HepG2 (cell line): ENCODE measurements around the gene SYNE1. TPM values are rescaled to one million over a fixed set of nuclear protein-coding genes. Genes with fewer than 3 reads are reported as not detected.

Source experiments
- ATM ChIP-seq: fragments of 450-650 bp; IDR thresholded peaks from 2 replicates; pipeline ENCODE4 v1.7.1; 2017; ENCODE audit warnings: mild to moderate bottlenecking, borderline replicate concordance
- CTCF ChIP-seq: sonication (generic); formaldehyde crosslinking; IDR thresholded peaks from 2 replicates; pipeline ENCODE4 v1.5.0; 2020; ENCODE audit warnings: mild to moderate bottlenecking, missing genetic modification reagents, moderate library complexity
- DPF2 ChIP-seq: sonication (generic); formaldehyde crosslinking; IDR thresholded peaks from 2 replicates; pipeline ENCODE4 v1.4.0; 2020; ENCODE audit warnings: mild to moderate bottlenecking, low read depth, missing genetic modification reagents, borderline replicate concordance
- FOXP4 ChIP-seq: sonication (generic); formaldehyde crosslinking; IDR thresholded peaks from 2 replicates; pipeline ENCODE4 v1.4.0; 2020; ENCODE audit warnings: missing genetic modification reagents
- GATAD2A ChIP-seq: IDR thresholded peaks from 2 replicates; pipeline ENCODE4 v1.6.1; 2016
- GRHL1 ChIP-seq: sonication (generic); formaldehyde crosslinking; conservative IDR thresholded peaks from 2 replicates; pipeline ENCODE4 v1.8.0; 2022; ENCODE audit warnings: missing genetic modification reagents
- KAT2B ChIP-seq: fragments of 150-350 bp; IDR thresholded peaks from 2 replicates; pipeline ENCODE4 v1.6.1; 2014; ENCODE audit warnings: low read depth, low read length, borderline replicate concordance
- KDM3A ChIP-seq: IDR thresholded peaks from 2 replicates; pipeline ENCODE4 v1.6.1; 2018; ENCODE audit warnings: low read depth, missing compliant biosample characterization
- MED1 ChIP-seq: sonication (generic); formaldehyde crosslinking; IDR thresholded peaks from 2 replicates; pipeline ENCODE4 v1.4.0; 2020; ENCODE audit warnings: missing genetic modification reagents
- NFIC ChIP-seq: IDR thresholded peaks from 2 replicates; pipeline ENCODE4 v1.6.1; 2012; ENCODE audit warnings: mild to moderate bottlenecking, low read length, inconsistent platforms
- NR2C2 ChIP-seq: sonication (generic); formaldehyde crosslinking; IDR thresholded peaks from 2 replicates; pipeline ENCODE4 v1.4.0; 2020; ENCODE audit warnings: missing genetic modification reagents, mild to moderate bottlenecking, moderate library complexity, borderline replicate concordance
- PAWR ChIP-seq: sonication (generic); formaldehyde crosslinking; IDR thresholded peaks from 2 replicates; pipeline ENCODE4 v1.4.0; 2020; ENCODE audit warnings: missing genetic modification reagents, mild to moderate bottlenecking, borderline replicate concordance
- PHF5A ChIP-seq: IDR thresholded peaks from one replicate; pipeline ENCODE4 v1.6.1; 2018; ENCODE audit warnings: low read depth, missing genetic modification reagents; ENCODE audit not compliant: unreplicated experiment
- SNAI1 ChIP-seq: sonication (generic); formaldehyde crosslinking; IDR thresholded peaks from 2 replicates; pipeline ENCODE4 v1.5.0; 2020; ENCODE audit warnings: mild to moderate bottlenecking, missing genetic modification reagents, borderline replicate concordance
- SOX5 ChIP-seq: IDR thresholded peaks from 2 replicates; pipeline ENCODE4 v1.6.1; 2016; ENCODE audit warnings: borderline replicate concordance
- SP1 ChIP-seq, 2 experiments: fragments of 450-650 bp in 1 of 2; sonication (generic) in 1 of 2; formaldehyde crosslinking in 1 of 2; IDR thresholded peaks; 2 replicates each; pipeline versions ENCODE4 v1.4.0 to v1.6.1; 2016 to 2020; ENCODE audit warnings: missing genetic modification reagents in 1 of 2
- THRA ChIP-seq: sonication (generic); formaldehyde crosslinking; IDR thresholded peaks from 2 replicates; pipeline ENCODE4 v1.4.0; 2020; ENCODE audit warnings: missing genetic modification reagents, borderline replicate concordance
- THYN1 ChIP-seq: sonication (generic); formaldehyde crosslinking; IDR thresholded peaks from 2 replicates; pipeline ENCODE4 v1.8.1; 2023; ENCODE audit warnings: low read depth, mild to moderate bottlenecking, moderate library complexity, missing genetic modification reagents, borderline replicate concordance
- ZNF337 ChIP-seq: sonication (generic); formaldehyde crosslinking; IDR thresholded peaks from 2 replicates; pipeline ENCODE4 v1.5.1; 2020; ENCODE audit warnings: missing genetic modification reagents, low read depth, mild to moderate bottlenecking, borderline replicate concordance
- ZNF572 ChIP-seq: sonication (generic); formaldehyde crosslinking; IDR thresholded peaks from 2 replicates; pipeline ENCODE4 v1.5.1; 2020; ENCODE audit warnings: mild to moderate bottlenecking, missing genetic modification reagents
- ZNF607 ChIP-seq: sonication (generic); formaldehyde crosslinking; IDR thresholded peaks from 2 replicates; pipeline ENCODE4 v1.5.1; 2020; ENCODE audit warnings: missing genetic modification reagents, mild to moderate bottlenecking, borderline replicate concordance
- ZNF720 ChIP-seq: sonication (generic); formaldehyde crosslinking; IDR thresholded peaks from 2 replicates; pipeline ENCODE4 v1.4.0; 2020; ENCODE audit warnings: missing genetic modification reagents
- ZNF746 ChIP-seq: sonication (generic); formaldehyde crosslinking; IDR thresholded peaks from 2 replicates; pipeline ENCODE4 v1.8.0; 2022; ENCODE audit warnings: mild to moderate bottlenecking, missing genetic modification reagents
- ZSCAN22 ChIP-seq: sonication (generic); formaldehyde crosslinking; IDR thresholded peaks from 2 replicates; pipeline ENCODE4 v1.4.0; 2020; ENCODE audit warnings: mild to moderate bottlenecking, missing genetic modification reagents
- polyA plus RNA-seq, 8 experiments: library from polyadenylated mRNA; depleted of rRNA in 3 of 8; stranded (reverse) in 7 of 8; unstranded in 1 of 8; fragments of >200 nt; fragmentation: Illumina TruSeq in 4 of 8; extraction: Trizol in 4 of 8; gene quantifications; 2 replicates each; pipeline versions ENCODE4 v1.2.1 to v1.2.3, GENCODE V29; 2011 to 2016; ENCODE audit warnings: low read depth in 4 of 8, missing spikeins in 1 of 8, mixed read lengths in 1 of 8; ENCODE audit not compliant: insufficient read depth in 1 of 8
- total RNA-seq, 5 experiments: library from RNA; depleted of rRNA; stranded (reverse); fragments of >200 nt; fragmentation: Illumina TruSeq; extraction: Trizol; gene quantifications; 2 replicates each; pipeline ENCODE4 v1.2.3, GENCODE V29; 2016; ENCODE audit warnings: low read depth in 1 of 5

The SYNE1 gene
- total and polyA plus RNA-seq, 2 of the 13 experiments (the other 11 are each of a cell fraction or from before 2014, with no cell fraction given), result 5.5 to 15.9 TPM

- TF ChIP-seq CTCF, result no peak
- no peak for TF ChIP-seq KAT2B
- peak; percentile 34; the same call in 1 of the 2 replicates for TF ChIP-seq THRA (CRISPR knock-in tag)
- TF ChIP-seq DPF2 (CRISPR knock-in tag), result no peak
- TF ChIP-seq ZNF720 (CRISPR knock-in tag), result no peak
- TF ChIP-seq ZNF572 (CRISPR knock-in tag), result no peak
- no peak for TF ChIP-seq MED1 (CRISPR knock-in tag)
- TF ChIP-seq ZNF746 (CRISPR knock-in tag), result no peak
- TF ChIP-seq NR2C2, result peak; percentile 65; the same call in 1 of the 2 replicates
- no peak for TF ChIP-seq ZNF607 (CRISPR knock-in tag)
- TF ChIP-seq KDM3A (CRISPR knock-in tag), result no peak
- no peak for TF ChIP-seq SNAI1 (CRISPR knock-in tag)
- peak; percentile 93 for TF ChIP-seq FOXP4
- TF ChIP-seq ATM, result no peak
- no peak for TF ChIP-seq THYN1 (CRISPR knock-in tag)
- TF ChIP-seq SOX5, result peak; percentile 80; the same call in 1 of the 2 replicates
- no peak for TF ChIP-seq SP1 (IDR thresholded peaks at IDR 0.05)
- TF ChIP-seq SP1 (CRISPR knock-in tag; IDR thresholded peaks at IDR 0.05), result no peak
- TF ChIP-seq ZNF337 (CRISPR knock-in tag), result 0 out of 2 replicates have a peak, but pooled peaks have one; percentile 50
- peak; percentile 86 for TF ChIP-seq GATAD2A (CRISPR knock-in tag)
- no peak for TF ChIP-seq PAWR (CRISPR knock-in tag)
- TF ChIP-seq PHF5A, result no peak
- TF ChIP-seq ZSCAN22 (CRISPR knock-in tag), result no peak
- peak; percentile 85; the same call in 1 of the 2 replicates for TF ChIP-seq NFIC
- no peak for TF ChIP-seq GRHL1 (CRISPR knock-in tag)
Measured at GRCh38 chr6:152301021-152301764, 336.0 kb downstream of the SYNE1 start (continued).
